C4-2B (cell line): ENCODE data around the gene MSL2.
"Not testable (repeated sequence)": the region's sequence is repeated elsewhere in the genome, so short reads cannot be mapped to it uniquely, and the experiment has no call there.

Experiments used
- CTCF ChIP-seq: fragments of 450-650 bp; conservative IDR thresholded peaks from 2 replicates; pipeline ENCODE4 v1.5.1; 2017; ENCODE audit warnings: mild to moderate bottlenecking
- ZFX ChIP-seq: fragments of 450-650 bp; IDR thresholded peaks from 2 replicates; pipeline ENCODE4 v1.6.1; 2017

GRCh38 chr3:136119783-136120182 lies 76.4 kb downstream of the MSL2 start:
- not testable (repeated sequence) for TF ChIP-seq CTCF, ZFX
